ENCODE data around the gene DPP6.
"Not testable (repeated sequence)": the region's sequence is repeated elsewhere in the genome, so short reads cannot be mapped to it uniquely, and the experiment has no call there.

DNA sequence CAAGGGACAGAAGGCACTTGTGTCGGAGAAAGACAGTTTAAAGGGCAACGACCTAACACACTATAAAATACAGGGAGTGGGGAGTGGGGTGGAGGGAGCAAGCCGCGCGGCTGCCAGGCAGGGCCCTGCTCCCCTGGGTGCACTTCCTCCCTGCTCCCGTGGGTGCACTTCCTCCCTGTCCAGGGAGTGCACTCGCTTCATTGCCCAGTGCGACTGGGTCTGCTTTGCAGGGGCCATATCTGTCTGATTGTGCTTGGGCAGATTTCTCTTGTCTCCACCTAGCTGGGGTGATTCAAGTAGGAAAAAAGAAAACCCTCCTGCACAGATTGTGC is 94.5 kb downstream of the DPP6 start:
- not testable (repeated sequence) for TF ChIP-seq CTCF (IDR thresholded peaks at IDR 0.05 in 4 of 5, conservative IDR thresholded peaks at IDR 0.05 in 1 of 5); POLR2A (IDR thresholded peaks at IDR 0.05)
